GM21381 (cell line): ENCODE data around the gene ARHGAP15.

Experiments
- ATAC-seq: cut with Tn5 transposase; IDR thresholded peaks from one replicate; pipeline ENCODE4 v1.9.1; 2021; ENCODE audit warnings: mild to moderate bottlenecking, moderate library complexity; ENCODE audit not compliant: unreplicated experiment

The ARHGAP15 gene

GRCh38 chr2:143144813-143145455, 15.7 kb downstream of the ARHGAP15 start:
- ATAC-seq = no peak

- no peak for ATAC-seq
These were observed 17.1 kb downstream of the ARHGAP15 start for GRCh38 chr2:143146366-143146765.

GRCh38 chr2:143146815-143147530, 17.8 kb downstream of the ARHGAP15 start:
- ATAC-seq = no peak

- ATAC-seq = no peak
These were observed 18.8 kb downstream of the ARHGAP15 start for GRCh38 chr2:143148011-143148410.

- peak; percentile 70 for ATAC-seq
These were observed 19.5 kb downstream of the ARHGAP15 start for GRCh38 chr2:143148757-143149156.

GRCh38 chr2:143150287-143150686, 21.1 kb downstream of the ARHGAP15 start:
- ATAC-seq = peak; percentile 49

- ATAC-seq = no peak
These were observed 22.0 kb downstream of the ARHGAP15 start for GRCh38 chr2:143151111-143151752.

GRCh38 chr2:143152219-143152618, 23.0 kb downstream of the ARHGAP15 start:
- ATAC-seq = no peak

- no peak for ATAC-seq
These were observed 23.4 kb downstream of the ARHGAP15 start for GRCh38 chr2:143152637-143153036.

- ATAC-seq = no peak
These were observed 26.4 kb downstream of the ARHGAP15 start for GRCh38 chr2:143155661-143156060.

GRCh38 chr2:143157001-143157400, 27.8 kb downstream of the ARHGAP15 start:
- ATAC-seq = no peak

- ATAC-seq = no peak
These were observed 28.2 kb downstream of the ARHGAP15 start for GRCh38 chr2:143157418-143157817.

GRCh38 chr2:143158098-143158497, 28.9 kb downstream of the ARHGAP15 start:
- no peak for ATAC-seq

GRCh38 chr2:143158551-143159485, 29.6 kb downstream of the ARHGAP15 start:
- ATAC-seq = no peak

GRCh38 chr2:143159486-143159840, 30.2 kb downstream of the ARHGAP15 start:
- ATAC-seq = no peak

- no peak for ATAC-seq
These were observed 31.8 kb downstream of the ARHGAP15 start for GRCh38 chr2:143160732-143161707.

- peak; percentile 70 for ATAC-seq
These were observed 33.1 kb downstream of the ARHGAP15 start for GRCh38 chr2:143162123-143162837.

- ATAC-seq = no peak
These were observed 33.8 kb downstream of the ARHGAP15 start for GRCh38 chr2:143162997-143163396.

GRCh38 chr2:143163499-143163898, 34.3 kb downstream of the ARHGAP15 start:
- ATAC-seq = no peak
